Skeletal muscle cell (primary cell): ENCODE results near the gene CTSK.
"Not testable (repeated sequence)": the region's sequence is repeated elsewhere in the genome, so short reads cannot be mapped to it uniquely, and the experiment has no call there.

Experiments used
- DNase-seq: peaks from one replicate; pipeline ENCODE4 v3.0.0-alpha.2; 2010; ENCODE audit warnings: low read depth
- H3K4me3 ChIP-seq: 2 replicates; pipeline ENCODE4 v1.5.1; 2011; ENCODE audit warnings: low read depth, mild to moderate bottlenecking, control low read depth, low read length, moderate library complexity

CTSK gene

DNA sequence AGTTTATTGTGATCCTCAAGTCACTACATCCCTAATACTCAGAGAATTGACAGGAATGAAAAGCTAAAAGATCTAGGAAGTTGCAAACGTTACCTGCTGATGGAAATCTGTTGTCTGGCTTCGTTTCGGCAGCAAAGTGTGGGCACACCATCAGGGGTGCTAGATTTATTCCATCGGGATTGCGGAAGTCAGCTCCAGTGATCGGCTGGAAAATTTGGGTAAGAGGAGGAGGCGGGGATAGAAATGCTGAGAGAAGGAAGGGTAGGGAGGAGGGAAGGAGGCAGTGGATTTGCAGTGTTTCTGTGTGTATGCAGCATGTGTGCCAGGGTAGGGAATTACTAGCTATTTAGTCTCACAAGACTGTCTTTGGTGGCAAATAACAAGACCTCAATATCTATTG, at the start of gene CTSK:
Gene CTSK (minus strand): TSS at position 140 of the 400 bp plus-strand sequence. CDS start 1,455 bp downstream, outside the sequence.
- peak within 1 kb of the TSS; percentile 28 for H3K4me3 ChIP-seq
- no peak for DNase-seq

DNA sequence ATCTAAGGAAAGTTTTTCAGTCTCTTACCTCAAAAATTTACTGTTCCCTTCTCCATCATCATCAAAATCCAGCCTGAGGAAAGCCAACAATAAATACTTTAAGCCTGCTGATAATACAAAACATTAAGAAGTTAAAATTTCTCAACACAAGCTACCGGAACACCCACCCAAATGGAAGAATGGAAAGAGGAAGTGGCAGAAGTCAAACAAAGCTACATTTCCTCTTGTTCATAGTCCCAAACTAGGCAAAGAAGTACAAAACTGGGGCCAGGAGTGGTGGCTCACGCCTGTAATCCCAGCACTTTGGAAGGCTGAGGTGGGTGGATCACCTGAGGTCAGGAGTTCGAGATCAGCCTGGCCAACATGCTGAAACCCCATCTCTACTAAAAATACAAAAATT, 44.7 kb upstream of the CTSK start:
- DNase-seq, H3K4me3 ChIP-seq: not testable (repeated sequence)

- not testable (repeated sequence) for DNase-seq, H3K4me3 ChIP-seq
Measured at GRCh38 chr1:150850801-150851362, 42.8 kb upstream of the CTSK start.

DNA sequence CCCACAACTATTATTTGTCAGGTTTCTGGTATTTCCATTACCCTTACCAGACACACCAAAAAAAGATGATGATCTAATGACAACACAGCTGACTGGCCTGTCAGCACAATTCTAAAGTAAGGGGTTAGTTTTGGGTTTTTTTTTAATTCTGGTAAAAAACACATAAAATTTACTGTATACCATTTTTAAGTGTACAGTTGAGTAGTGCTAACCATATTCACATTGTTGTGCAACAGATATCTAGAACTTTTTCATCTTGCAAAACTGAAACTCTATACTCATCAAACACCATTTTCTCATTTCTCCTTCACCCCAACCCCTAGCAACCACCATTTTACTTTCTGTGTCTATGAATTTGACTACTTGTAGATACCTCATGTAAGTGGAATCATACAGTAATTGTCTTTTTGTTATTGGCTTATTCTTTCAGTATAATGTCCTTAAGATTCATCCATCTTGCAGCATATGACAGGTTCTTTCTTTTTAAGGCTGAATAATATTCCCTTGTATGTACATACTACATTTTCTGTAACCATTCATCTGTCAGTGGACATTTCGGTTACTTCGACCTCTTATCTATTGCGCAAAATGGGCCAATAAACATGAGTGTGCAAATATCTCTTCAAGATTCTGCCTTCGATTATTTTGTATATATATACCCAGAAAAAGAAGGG, 38.5 kb upstream of the CTSK start:
- no peak overlapping the region for H3K4me3 ChIP-seq
- DNase-seq = no peak

DNA sequence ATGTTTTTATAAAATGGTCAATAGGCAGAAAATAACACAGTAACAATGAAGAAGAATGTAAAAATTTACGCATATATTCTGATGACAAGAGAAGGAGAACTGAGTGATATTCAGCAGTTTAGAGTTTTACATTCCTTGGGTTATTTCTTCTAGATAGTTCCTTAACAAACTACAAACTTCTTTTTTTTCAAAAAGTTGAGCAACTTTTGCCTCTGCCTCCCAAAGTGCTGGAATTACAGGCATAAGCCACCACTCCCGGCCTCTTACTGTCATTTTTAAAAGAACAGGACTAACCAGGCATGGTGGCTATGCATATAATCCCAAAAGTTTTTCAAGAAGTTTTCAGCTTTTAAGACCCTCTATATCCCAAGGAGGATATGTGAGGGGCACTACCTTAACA, 35.4 kb upstream of the CTSK start:
- H3K4me3 ChIP-seq = no peak overlapping the region
- DNase-seq = no peak

DNA sequence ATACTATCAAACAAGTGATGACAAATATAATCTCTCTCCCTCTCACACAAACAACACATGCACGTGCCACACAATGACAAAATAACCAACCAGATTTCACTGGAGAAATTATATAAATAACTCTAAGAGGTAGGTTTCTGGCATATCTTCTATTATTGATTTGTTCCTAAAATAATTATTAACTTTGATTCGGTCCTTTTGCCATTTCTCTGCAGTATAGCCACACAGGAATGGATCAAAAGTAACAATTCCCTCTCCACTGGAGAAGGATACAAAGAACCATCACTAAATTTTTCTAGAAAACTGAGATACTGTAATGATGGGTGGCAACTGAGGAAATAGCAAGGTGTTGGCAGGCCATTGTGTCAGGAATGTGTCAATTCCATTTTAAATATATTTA, 34.9 kb upstream of the CTSK start:
- no peak for DNase-seq

GRCh38 chr1:150842343-150842742, 34.3 kb upstream of the CTSK start:
- no peak overlapping the region for H3K4me3 ChIP-seq
- DNase-seq = no peak

More for the DNA sequence above, 34.9 kb upstream of the CTSK start:
- no peak overlapping the region for H3K4me3 ChIP-seq

- H3K4me3 ChIP-seq = no peak overlapping the region
- no peak for DNase-seq
Measured at GRCh38 chr1:150841626-150842025, 33.6 kb upstream of the CTSK start.

DNA sequence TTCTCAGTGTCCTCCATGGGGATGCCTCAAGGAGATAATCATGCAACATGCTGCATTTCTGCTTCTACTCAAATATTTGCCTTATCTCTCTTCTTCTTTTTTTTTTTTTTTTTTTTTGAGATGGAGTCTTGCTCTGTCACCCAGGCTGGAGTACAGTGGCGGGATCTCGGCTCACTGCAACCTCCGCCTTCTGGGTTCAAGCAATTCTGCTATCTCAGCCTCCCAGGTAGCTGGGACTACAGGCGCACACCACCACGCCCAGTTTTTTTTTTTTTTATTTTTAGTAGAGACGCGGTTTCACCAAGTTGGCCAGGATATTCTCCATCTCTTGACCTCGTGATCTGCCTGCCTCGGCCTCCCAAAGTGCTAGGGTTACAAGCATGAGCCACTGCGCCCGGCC, 32.8 kb upstream of the CTSK start:
- DNase-seq, H3K4me3 ChIP-seq: not testable (repeated sequence)

DNA sequence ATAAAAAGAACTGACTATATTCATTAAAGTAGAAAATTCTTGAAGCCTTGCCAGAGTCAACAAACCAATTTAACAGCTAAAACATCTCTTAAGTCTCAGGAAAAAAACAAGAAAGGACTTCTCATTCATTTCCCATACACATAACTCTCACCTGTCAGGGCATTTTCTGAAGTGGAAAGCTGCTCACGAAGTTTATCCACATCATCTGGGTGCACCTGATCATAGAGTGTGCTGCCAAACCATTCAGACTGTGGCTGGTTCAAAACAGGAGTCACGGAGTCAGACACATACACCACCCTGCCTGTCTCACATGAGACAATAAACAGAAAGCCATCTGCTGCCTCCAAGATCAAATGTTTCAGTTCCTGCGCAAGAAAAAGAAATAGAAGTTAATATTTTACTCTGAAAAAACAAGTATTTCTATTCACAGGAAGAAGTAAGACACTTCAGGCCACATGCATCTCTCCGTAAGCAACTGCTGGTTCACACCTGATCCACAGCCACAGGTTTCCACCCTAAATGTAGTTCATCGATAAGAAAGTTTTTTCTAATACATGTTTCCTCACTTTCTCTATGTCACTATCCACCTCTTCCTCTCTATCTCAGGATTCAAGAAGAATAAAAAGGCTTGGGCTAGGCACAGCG, 28.2 kb upstream of the CTSK start:
- no peak for DNase-seq
- H3K4me3 ChIP-seq = no peak overlapping the region

DNA sequence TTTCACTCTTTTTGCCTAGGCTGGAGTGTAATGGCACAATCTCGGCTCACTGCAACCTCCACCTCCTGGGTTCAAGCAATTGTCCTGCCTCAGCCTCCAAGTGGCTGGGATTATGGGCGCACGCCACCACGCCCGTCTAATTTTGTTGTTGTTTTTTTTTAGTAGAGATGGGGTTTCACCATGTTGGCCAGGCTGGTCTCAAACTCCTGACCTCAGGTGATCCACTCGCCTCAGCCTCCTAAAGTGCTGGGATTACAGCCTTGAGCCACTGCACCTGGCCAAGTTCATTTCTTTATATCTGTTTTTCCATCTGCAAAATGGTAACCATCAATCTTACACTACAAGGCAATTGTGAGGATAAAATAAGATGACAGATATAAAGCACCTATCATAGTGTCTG, 25.9 kb upstream of the CTSK start:
- H3K4me3 ChIP-seq, DNase-seq: not testable (repeated sequence)

DNA sequence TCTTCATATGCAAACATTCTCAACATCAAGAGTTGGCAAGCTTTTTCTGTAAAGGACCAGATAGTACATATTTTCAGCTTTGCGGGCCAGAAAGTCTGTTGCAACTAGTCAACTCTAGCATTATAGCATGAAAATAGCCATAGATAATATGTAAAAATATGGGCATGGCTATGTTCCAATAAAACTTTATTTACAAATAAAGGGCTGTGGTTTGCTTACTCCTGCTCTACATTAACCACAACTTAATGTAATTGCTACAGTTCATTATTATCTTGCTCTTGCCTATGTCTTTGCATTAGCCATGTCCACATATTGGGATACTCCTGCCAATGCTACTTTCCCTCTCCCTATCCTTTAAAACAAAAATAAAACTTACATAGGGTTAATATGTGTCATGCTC, 24.5 kb upstream of the CTSK start:
- H3K4me3 ChIP-seq = no peak overlapping the region
- DNase-seq = no peak

GRCh38 chr1:150829751-150830150, 21.7 kb upstream of the CTSK start:
- no peak overlapping the region for H3K4me3 ChIP-seq

DNA sequence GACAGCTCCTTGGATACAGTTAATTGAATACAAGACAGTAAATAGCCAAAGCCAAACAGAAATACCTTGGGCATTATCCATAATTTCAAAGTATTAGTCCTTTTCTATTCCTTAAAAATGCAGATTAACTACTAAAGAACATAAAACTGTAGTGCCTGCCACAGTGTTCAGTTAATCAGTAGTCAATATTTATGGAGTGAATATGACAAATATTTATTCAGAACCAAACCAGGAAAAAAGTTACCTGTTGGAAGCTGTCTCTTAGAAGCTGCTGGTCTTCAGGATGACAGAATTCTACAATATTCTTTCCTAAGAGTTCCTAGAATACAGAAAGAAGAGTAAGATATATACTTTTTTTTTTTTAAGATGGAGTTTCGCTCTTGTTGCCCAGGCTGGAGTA, 18.2 kb upstream of the CTSK start:
- H3K4me3 ChIP-seq = no peak overlapping the region
- no peak for DNase-seq

More at GRCh38 chr1:150829751-150830150, 21.7 kb upstream of the CTSK start:
- no peak for DNase-seq

DNA sequence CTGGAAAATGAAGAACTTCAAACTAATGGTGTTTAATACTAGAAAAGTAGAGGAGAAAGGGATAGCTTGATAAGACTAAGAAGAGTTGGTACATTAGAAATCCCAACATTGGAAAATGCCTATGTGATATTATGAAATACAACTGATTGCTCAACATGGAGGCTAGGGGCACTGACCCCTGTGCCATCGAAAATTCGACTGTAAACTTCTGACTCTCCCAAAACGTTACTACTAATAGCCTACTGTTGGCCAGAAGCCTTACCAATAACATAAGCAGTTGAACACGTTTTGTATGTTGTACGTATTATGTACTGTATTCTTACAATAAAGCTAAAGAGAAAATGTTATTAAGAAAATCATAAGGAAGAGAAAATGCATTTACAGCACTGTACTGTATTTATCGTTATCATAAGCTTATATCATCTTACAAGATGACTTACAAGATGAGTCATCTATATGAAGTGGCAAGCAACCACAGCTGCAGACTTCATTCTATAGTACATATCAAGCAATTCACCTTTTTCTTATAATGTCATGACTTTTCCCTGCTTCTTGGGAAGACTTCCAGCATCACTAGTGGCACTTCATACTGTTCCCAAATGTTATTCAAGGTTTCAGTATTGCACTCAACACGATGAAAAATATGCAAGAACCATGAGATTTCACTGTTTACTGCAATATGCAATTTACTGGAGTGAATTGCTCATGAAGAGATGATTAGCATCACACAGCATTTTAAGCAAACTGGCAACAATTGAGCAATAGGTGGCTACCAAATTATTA, 12.9 kb upstream of the CTSK start:
- H3K4me3 ChIP-seq = no peak overlapping the region
- DNase-seq = no peak

- H3K4me3 ChIP-seq = no peak overlapping the region
- no peak for DNase-seq
Measured at GRCh38 chr1:150815871-150816270, 7.8 kb upstream of the CTSK start.

GRCh38 chr1:150813028-150813707, 5.1 kb upstream of the CTSK start:
- DNase-seq = peak; percentile 30
- no peak overlapping the region for H3K4me3 ChIP-seq

DNA sequence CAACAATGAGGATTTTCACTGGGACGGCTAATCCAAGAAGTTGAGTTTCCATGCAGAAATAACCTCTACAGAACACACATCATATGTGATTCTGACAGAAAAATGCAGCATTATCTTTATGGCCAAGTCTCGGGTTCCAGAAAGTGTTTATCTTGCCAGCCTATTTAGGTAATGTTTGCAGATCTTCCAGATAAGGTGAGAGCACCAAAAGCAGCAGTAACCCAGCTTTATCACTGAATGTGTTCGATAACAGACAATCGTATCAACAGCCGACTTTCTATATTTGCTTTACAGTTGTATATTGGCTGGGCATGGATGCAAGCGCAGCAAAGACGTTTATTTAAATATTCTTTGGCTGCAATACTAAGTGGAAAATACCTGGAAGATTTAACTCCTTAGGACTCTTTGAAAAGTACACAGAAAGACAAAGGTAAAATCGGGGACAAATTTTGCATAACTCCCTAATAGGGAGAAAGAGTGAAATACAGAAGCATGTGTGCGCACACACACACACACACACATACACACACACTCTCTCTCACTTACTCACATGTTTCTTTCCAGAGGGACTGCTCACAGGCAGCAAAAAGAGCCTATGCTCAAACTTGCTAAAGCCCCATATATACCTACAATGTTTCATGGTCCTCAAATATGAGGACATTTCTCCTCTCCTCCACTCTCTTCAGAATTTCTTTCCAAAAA, 3.0 kb upstream of the CTSK start:
- no peak for DNase-seq
- H3K4me3 ChIP-seq = no peak overlapping the region

DNA sequence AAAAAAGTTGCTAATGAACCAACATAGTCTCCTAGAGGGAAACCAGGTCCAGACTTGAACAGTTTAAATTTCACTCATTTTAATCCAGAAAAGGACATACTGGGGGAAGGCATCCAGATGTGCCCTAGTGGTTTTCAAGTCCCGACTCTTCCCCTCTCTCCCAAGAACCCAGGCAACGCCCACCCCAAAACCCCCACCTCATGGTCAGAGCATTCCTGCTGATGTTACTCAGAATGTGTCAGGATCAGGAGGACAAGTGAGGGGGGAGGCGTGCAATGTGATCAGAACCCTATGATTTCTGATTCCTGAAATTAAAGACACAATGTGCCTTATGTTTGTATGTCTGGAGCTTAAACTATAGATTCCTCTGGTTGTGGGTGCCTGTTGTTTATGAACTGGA, 1.6 kb upstream of the CTSK start:
- H3K4me3 ChIP-seq = no peak overlapping the region

More for the DNA sequence above, 1.6 kb upstream of the CTSK start:
- peak; percentile 47 for DNase-seq
